Measurements from ENCODE around the gene SVBP. TPM values are rescaled to one million over a fixed set of nuclear protein-coding genes. Genes with fewer than 3 reads are reported as not detected.
"Not testable (repeated sequence)": the region's sequence is repeated elsewhere in the genome, so short reads cannot be mapped to it uniquely, and the experiment has no call there.

SVBP gene, protein sequence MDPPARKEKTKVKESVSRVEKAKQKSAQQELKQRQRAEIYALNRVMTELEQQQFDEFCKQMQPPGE
- 17.7 TPM for total RNA-seq
- long read RNA-seq, transcript SVBP-201 (3 exons, 658 nt) = major isoform, 17 of 18 reads
- long read RNA-seq, partial matches to known transcripts = 0 of 18 reads
- long read RNA-seq, other reads (novel, unspliced or antisense) = 1 of 18 reads

DNA sequence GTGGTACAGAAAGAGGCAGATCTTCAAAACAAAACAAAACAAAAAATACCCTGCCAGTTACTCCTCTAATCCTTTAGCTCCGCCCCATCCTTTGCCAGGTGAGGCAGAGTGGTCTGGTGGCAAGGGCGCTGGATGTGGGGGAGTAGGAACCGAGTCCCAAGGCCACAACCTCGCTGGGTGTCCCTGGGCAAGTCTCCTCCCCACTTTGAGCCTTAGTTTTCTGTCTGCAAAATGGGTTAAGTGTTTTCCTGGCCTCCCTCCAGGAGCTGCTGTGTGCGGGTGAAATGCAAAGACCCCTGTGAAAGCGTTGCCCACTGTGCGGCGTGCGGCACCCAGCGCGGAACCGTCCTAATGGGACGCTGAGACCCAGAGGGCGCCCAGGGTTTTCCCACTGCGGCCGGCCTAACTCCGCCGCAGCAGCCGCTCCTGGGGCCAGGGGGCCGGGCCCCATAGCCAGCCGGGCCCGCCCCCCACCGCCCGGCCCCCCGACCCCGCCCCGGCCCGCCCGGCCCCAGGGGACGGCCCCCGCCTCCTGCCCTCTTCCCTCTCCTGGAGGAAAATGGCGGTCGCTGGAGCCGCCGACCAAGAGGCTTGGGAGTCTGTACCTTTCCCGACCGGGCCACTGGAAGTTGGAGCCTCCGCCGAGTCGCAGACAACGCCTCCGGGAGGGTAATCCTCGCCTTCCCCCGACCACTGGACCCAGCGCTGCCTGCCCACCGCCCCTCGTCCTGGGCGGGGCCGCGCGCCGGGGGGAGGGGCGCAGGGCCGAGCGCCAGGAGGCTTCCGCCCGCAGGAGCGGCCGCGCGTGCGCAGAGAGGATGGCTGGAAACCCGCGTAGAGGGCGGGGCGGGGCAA, at the start of gene SVBP, which contains the start of gene ERMAP:
Gene SVBP, minus strand, starts transcription at position 813 of the 855 bp plus-strand sequence. CDS start 853 bp downstream, outside the sequence.
Gene ERMAP, plus strand, starts transcription at position 538 of the 855 bp plus-strand sequence. CDS start 13,327 bp downstream, outside the sequence.
- peak; percentile 98 for DNase-seq (ENCODE audit: low spot score)

DNA sequence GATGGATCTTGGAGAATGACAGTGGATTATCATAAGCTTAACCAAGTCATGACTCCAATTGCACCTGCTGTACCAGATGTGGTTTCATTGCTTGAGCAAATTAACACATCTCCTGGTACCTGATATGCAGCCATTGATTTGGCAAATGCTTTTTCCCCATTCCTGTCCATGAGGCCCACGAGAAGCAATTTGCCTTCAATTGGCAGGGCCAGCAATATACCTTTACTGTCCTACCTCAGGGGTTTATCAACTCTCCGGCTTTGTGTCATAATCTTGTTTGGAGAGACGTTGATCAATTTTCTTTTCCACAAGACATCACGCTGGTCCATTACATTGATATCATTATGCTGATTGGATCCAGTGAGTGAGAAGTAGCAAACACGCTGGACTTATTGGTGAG, 49.4 kb upstream of the SVBP start:
- no peak for DNase-seq (ENCODE audit: low spot score)
- intact Hi-C loops (cut with DNase I) = no loop called here

More for the DNA sequence above, at the start of gene SVBP, which contains the start of gene ERMAP:
- intact Hi-C loops (cut with DNase I) = loop anchor here (2.0 kb wide), 2 partner anchors 30 to 50 kb away; partner anchors contain the start of genes C1orf50, P3H1 and ZNF691

DNA sequence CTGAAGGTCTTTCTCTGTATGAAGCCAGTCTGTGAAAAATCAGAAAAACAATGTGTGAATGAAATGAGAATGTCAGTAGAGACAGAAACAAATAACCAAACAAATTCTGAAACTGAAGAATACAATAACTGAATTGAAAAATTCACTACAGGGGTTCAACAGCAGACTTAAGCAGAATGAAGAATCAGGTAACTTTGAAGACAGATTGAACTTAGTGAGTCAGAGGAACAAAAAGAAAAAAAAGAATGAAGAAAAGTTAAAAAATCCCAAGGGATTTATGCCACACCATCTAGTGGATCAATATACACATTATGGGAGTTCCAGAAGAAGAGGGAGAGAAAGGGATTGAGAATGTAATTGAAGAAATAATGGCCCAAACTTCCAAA, 43.8 kb upstream of the SVBP start:
- DNase-seq (ENCODE audit: low spot score) = no peak
- intact Hi-C loops (cut with DNase I) = no loop called here

DNA sequence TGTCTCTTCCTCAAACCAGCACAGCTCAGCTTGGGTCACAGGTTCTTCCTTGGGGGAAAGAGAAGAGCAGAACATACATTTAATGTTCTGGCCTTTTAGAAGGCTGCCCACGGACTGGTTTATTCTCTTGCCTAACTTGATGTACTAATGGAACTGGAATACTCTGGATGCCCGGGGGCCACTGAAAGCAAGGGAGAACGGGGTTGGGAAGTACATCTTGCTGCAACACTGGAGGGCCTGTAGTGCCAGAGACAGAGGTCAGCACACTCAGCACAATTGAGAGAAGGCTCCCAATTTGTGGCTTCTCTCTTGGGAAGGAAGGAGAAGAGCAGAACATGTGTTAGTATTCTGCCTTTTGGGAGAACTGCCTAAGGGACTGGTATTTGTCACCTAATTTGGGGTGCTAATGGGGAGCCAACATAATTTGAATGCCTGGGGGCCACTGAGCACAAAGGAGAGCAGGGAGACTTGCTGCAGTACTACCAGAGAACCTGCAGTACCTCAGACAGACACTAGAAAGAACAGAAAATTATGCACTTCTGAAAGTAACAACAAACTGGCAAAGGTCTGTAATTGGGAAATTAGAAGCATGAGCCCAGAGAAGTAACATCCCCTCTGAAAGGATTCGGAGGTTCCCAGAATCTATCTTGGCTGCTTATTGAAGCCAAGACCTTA, 43.3 kb upstream of the SVBP start:
- DNase-seq (ENCODE audit: low spot score) = no peak
- intact Hi-C loops (cut with DNase I) = no loop called here

DNA sequence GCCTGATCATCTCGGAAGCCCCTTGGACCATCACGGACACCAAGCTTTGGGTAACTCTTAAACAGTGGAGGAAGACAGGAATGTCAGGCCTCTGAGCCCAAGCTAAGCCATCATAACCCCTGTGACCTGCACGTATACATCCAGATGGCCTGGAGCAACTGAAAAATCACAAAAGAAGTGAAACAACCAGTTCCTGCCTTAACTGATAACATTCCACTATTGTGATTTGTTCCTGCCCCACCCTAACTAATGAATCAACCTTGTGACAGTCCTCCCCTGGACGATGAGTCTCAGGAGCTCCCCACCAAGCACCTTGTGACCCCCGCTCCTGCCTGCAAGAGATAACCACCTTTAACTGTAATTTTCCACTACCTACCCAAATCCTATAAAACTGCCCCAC, 42.2 kb upstream of the SVBP start:
- DNase-seq (ENCODE audit: low spot score); intact Hi-C loops (cut with DNase I): not testable (repeated sequence)

DNA sequence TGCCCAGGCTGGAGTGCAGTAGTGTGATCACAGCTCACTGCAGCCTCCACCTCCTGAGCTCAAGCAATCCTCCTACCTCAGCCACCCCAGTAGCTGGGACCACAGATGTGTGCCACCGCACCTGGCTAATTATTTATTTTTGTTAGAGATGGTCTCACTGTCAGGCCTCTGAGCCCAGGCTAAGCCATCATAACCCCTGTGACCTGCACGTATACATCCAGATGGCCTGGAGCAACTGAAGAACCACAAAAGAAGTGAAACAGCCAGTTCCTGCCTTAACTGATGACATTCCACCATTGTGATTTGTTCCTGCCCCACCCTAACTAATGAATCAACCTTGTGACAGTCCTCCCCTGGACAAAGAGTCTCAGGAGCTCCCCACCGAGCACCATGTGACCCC, 39.4 kb upstream of the SVBP start:
- DNase-seq (ENCODE audit: low spot score); intact Hi-C loops (cut with DNase I): not testable (repeated sequence)

DNA sequence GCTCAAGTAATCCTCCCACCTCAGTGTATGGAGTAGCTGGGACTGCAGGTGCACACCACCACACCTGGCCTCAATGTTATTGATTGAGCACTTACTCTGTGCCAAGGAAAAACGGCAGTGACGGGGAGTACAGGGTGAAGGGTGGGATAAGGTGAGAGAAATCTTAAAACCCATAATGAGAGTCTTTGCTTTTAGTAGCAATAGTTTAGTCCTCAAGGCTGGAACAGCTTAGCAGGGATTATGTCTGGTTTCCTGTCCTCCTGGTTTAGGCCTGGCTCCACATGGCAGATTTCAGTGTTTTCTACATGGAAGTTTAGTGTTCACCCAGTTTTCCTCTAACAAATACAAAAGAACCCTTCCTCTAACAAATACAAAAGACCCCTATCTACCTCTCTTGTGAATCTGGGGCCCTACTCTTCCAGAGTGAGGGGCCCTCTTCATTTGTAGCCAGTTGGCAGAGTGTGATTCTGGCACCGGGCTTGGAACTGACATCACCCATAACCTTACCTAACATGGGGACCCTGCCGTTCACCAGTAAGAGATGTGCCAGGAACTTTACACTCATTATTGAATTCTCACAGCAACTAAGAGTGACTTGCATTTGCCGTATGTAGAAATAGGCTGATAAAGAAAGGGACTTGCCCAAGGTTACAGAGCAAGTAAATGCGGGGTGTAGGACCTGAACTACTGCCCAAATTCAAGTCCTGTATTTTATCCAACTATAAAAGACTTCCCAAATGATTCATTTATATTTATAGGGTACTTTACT, 36.1 kb upstream of the SVBP start:
- intact Hi-C loops (cut with DNase I) = no loop called here
- no peak for DNase-seq (ENCODE audit: low spot score)

DNA sequence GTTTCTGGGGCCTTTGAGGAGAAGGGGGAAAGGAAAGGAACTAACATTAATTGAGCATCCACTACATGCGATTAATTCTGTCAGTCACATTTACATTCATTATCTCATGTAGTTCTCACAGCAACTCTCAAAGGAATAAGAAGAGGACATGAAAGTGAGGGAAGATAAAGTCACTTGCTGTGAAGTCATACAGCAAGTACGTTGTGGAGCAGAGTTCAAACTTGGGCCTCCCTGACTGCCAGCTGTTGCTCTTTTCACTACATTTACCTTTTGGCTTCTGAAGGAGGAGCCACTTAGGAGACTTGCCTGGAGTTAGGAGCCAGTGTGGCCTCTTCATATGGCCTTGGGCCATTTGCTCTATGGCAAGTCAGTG, 35.4 kb upstream of the SVBP start:
- intact Hi-C loops (cut with DNase I) = no loop called here
- no peak for DNase-seq (ENCODE audit: low spot score)

DNA sequence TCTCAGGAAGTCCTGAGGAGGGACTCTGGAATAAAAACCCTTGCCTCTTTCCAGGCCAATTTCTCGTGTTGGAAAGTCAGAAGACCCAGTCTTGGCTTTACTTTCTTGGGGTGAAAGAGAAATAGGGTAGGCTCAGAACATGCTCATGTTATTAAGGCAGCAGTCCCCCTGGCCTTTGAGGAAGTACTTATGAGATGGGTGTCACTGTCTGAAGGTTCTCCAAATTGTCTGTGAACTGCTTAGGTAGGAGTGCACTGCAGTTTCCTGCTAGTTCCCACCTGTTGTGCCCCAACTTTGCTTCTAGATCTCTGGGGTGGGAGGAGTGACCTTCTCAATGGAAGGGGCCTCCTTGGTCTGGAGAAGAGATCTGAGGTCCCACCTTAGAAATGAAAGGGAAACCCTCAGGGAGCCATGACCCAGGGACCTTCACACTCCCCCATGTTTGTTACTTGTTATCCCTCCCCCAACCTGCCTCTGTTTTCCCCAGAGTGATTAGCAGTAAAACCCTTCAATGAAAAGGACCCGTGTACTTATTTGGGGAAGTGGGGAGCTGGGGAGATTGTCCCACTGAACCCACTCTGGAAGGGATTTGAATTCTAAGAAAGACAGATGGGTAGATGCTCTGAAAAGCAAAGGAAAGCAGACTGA, 34.9 kb upstream of the SVBP start:
- no peak for DNase-seq (ENCODE audit: low spot score)
- intact Hi-C loops (cut with DNase I) = no loop called here

DNA sequence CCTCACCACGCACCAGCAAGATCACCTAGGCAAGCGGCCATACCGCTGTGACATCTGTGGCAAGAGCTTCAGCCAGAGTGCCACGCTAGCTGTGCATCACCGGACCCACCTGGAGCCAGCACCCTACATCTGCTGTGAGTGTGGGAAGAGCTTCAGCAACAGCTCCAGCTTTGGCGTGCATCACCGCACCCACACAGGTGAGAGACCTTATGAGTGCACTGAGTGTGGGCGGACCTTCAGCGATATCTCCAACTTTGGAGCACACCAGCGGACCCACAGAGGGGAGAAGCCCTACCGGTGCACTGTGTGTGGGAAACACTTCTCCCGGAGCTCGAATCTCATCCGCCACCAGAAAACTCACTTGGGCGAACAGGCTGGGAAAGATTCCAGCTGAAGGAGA, 34.2 kb upstream of the SVBP start:
- intact Hi-C loops (cut with DNase I) = no loop called here

DNA sequence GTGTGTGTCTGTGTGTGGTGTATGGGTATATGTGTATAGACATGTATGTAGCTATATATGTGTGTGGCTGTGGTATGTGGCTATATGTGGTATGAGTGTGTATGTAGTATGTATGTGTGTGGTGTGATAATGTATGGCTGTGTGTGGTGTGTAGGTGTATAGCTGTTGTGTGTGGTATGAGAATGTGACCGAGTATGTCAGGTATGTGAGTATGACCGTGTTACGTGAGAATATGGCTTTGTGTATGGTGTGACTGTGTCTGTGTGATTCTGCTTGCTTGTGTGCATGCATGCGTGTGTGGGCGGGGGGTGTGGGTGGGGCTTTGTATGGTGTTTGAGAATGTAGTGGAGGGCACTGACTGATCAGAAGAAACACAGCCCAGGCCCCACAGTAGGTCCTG, 32.7 kb upstream of the SVBP start:
- intact Hi-C loops (cut with DNase I) = no loop called here
- no peak for DNase-seq (ENCODE audit: low spot score)

More for the DNA sequence above, 34.2 kb upstream of the SVBP start:
- DNase-seq (ENCODE audit: low spot score) = no peak

DNA sequence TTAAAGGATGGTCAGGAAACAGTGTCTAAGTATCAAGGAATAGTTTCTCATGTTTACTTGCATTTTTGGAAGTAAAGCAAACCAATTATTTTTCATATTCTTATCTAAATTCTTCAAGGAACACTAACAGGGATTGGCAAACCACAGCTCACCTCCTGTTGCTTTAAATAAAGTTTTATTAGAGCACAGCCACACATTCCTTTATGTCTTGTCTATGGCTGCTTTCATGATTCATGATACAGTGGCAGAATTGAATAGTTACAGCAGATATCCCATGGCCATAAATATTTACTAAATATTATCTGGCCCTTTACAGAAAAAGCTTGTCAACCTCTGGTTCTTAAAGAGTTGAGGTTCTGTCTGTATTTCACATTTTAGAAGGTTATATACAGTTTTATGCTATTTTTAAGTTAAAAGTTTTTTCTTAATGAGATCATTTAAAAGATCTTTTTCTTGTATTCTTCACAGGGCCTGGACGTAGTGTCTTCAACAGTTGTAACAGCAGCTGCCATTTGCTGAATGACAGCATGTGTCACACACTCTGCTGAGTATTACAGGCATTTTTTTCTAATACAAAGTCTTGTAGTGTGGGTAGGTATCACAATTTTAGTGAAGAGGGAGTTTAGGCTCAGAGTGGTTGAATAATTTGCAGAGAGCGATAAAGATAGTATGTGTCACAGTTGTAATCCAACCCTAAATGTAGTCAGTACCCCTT, 31.8 kb upstream of the SVBP start:
- intact Hi-C loops (cut with DNase I) = no loop called here
- DNase-seq (ENCODE audit: low spot score) = no peak

DNA sequence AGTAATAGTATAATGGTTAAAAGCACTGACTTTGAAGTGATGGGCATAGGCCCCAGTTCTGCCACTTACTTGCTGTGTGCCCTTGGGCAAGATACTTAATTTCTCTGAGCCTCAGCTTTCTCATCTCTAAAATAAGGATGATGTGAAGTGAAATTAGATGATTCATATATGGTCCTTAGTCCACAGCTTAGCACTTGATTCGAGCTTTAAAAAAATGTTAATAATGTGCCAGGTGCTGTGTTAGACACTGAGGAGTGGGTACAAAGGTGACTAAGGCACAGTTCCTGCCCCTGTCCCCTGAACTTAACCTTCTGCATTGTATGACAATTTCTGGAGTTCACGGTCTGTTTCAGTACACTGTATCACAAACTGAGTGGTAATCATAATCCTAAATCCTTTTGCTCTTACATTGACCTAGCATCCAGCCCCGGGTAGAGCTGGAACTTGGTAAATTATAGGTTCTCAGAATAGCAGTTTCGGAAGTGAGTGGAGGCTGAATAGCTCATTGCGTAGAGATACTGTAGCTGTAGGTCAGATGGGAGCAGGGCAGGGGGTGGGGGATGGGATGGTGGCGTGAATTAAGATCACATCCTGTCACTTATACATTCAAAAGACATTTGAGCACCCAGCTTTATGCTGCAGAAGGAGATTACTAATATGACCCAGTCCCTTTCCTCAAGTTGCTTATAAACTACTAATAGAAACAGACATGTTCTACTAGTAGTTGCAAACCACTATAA, 30.7 kb upstream of the SVBP start:
- intact Hi-C loops (cut with DNase I) = loop anchor here (2.0 kb wide), 2 partner anchors 31 to 81 kb away; partner anchors contain the start of genes C1orf50, ERMAP, P3H1 and SVBP

DNA sequence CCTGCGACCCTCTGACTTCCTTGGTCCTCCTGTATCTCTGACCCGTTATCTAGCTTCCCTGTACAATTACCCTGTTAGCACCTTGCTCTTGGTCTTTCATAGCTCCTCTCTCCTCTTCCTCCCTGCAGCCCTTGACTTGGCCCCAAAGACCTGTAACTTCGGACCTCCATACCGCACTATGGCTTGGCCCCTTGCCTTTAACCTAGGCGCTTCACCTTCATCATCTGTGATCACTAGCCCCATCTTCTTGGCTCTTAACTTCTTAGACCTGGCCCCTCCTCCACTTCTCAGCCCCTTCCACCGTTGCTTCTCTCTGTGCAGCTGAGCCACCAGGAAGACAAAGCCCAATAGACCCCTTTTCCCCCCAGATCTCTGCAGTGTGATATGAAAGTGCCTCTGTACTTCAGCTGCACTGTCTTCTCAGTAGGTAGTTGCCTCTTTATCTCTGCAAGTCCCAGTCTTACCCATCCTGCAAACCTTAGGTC, 30.0 kb upstream of the SVBP start:
- intact Hi-C loops (cut with DNase I) = loop anchor here (2.0 kb wide), 2 partner anchors 30 to 80 kb away; partner anchors contain the start of genes C1orf50, ERMAP, P3H1 and SVBP
- no peak for DNase-seq (ENCODE audit: low spot score)

More for the DNA sequence above, 30.7 kb upstream of the SVBP start:
- no peak for DNase-seq (ENCODE audit: low spot score)

DNA sequence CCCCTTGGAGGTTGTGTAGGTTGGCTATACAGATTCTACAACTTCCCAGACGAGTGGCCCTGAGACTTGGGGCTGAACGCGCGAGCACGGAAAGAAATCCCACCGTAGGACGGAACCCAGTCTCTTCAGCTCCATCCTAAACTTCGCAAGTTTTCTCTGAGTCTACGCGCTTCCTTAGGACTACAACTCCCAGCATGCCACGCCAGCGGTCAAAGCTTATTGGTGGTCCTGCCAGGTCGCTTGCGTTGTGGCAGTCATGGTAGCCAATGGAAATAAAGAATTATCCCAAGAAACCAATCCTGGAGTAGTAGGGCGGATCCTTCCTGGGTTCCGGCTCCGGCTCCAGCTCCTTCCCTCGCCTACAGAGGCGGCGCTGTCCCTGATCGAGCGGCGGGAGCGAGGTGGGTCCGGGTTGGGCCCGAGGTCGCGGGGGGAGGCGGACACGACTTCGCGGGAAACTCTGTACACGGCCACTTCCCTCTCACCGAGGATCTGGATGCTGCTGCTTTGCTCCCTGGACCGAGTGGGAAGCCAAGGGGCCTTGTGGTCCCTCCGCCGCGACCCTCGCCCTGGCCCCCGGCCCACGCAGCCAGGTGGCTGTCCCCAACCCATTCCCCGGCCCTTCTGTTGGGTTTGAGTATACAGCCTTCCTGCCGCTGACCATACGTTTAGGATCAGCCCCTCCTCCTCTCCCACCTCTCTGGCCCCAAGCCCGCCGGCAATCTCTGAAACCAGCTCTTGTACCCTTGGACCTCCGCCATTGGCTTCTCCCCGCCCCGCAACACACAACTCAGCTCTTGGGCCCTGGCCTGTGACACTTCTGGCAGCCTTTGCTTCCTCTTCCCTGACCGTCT, 29.3 kb upstream of the SVBP start, which contains the start of gene ZNF691:
Gene ZNF691, plus strand, starts transcription at position 357 of the 854 bp plus-strand sequence. CDS start 3,046 bp downstream, outside the sequence.
- intact Hi-C loops (cut with DNase I) = loop anchor here (2.0 kb wide), 2 partner anchors 30 to 80 kb away; partner anchors contain the start of genes C1orf50, ERMAP, P3H1 and SVBP
- peak; percentile 95 for DNase-seq (ENCODE audit: low spot score)

DNA sequence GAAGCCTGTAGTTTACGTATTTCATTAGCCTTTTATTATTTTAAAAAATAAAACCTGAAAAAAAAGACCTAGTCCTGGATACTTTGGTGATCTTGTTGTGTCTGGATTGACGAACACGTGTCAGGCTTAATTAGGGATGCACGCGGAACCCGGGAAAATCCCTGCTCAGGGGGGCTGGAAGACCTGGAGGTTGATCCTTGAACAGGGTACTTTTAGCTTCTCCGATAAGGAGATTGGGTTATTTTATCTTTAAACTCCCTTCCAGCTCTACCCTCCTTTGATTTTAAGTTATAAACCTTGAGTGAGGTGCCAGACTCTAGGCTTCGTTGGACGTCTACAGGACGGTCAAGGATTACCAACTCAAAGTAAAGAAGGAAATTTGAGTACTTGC, 28.7 kb upstream of the SVBP start:
- intact Hi-C loops (cut with DNase I) = loop anchor here (2.0 kb wide), 2 partner anchors 29 to 79 kb away; partner anchors contain the start of genes C1orf50, ERMAP, P3H1 and SVBP

More for the DNA sequence above, 28.7 kb upstream of the SVBP start:
- no peak for DNase-seq (ENCODE audit: low spot score)
